ENCODE measurements around the gene KCNIP4. TPM values are rescaled to one million over a fixed set of nuclear protein-coding genes. Genes with fewer than 3 reads are reported as not detected.

Gene KCNIP4
- total and polyA plus RNA-seq, 10 donors: not detected

- H3K27ac ChIP-seq: no peak overlapping the region
- peaks cover 0 to 5% (median 0%) of the 10 kb centered on the region in 8 donors for H3K9me3 ChIP-seq
- H3K4me1 ChIP-seq: no peaks in the 10 kb centered on the region
- intact Hi-C loops (cut with DNase I; ENCODE audit: low total_unique reads): no loop called here
- H3K27me3 ChIP-seq (replicated peaks in 1 of 7): no peaks in the 10 kb centered on the region
- 92 to 99% (median 94%) methylated on average over 3 of the region's 3 CpGs for WGBS, 5 donors
- TF ChIP-seq, protein P1, sequence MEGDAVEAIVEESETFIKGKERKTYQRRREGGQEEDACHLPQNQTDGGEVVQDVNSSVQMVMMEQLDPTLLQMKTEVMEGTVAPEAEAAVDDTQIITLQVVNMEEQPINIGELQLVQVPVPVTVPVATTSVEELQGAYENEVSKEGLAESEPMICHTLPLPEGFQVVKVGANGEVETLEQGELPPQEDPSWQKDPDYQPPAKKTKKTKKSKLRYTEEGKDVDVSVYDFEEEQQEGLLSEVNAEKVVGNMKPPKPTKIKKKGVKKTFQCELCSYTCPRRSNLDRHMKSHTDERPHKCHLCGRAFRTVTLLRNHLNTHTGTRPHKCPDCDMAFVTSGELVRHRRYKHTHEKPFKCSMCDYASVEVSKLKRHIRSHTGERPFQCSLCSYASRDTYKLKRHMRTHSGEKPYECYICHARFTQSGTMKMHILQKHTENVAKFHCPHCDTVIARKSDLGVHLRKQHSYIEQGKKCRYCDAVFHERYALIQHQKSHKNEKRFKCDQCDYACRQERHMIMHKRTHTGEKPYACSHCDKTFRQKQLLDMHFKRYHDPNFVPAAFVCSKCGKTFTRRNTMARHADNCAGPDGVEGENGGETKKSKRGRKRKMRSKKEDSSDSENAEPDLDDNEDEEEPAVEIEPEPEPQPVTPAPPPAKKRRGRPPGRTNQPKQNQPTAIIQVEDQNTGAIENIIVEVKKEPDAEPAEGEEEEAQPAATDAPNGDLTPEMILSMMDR (IDR thresholded peaks at IDR 0.05 in 8 of 11, conservative IDR thresholded peaks at IDR 0.05 in 3 of 11): no peak
- TF ChIP-seq POLR2A (IDR thresholded peaks at IDR 0.05) (no peak), POLR2AphosphoS5 (IDR thresholded peaks at IDR 0.05) (no peak)
- H3K36me3 ChIP-seq: no peaks in the 10 kb centered on the region
- H3K4me3 ChIP-seq: no peak overlapping the region
- no peak for DNase-seq
These were observed 916.4 kb downstream of the KCNIP4 start for GRCh38 chr4:21032089-21032645.

DNA sequence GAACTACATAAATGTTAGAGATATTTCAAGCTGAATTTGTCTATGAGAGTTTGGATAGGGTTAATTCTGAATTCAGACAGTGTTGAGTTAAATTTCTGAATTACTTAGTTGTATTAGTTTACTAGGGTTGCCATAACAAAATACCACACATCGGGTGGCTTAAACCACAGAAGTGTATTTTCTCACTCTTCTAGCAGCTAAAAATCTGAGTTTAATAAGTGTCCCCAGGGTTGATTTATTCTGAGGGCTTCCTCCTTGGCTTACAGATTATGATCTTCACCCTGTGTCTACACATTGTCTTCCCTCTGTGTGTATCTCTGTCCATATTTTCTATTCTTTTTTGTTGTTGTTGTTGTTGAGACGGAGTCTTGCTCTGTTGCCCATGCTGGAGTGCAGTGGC is 929.8 kb downstream of the KCNIP4 start:
- Histone ChIP-seq H3K4me3 (no peak overlapping the region), H3K9me3 (peaks cover 0 to 27% (median 12%) of the 10 kb centered on the region in 8 donors), H3K36me3 (no peaks in the 10 kb centered on the region), H3K27ac (no peak overlapping the region), H3K27me3 (replicated peaks in 1 of 7) (no peaks in the 10 kb centered on the region), H3K4me1 (no peaks in the 10 kb centered on the region)
- intact Hi-C loops (cut with DNase I; ENCODE audit: low total_unique reads): no loop called here
- TF ChIP-seq POLR2A (IDR thresholded peaks at IDR 0.05) (no peak), POLR2AphosphoS5 (IDR thresholded peaks at IDR 0.05) (no peak)
- TF ChIP-seq, protein P1 (IDR thresholded peaks at IDR 0.05 in 8 of 11, conservative IDR thresholded peaks at IDR 0.05 in 3 of 11): no peak
- DNase-seq: no peak
- WGBS, 5 donors: 74 to 90% (median 78%) methylated on average over 2 of the region's 2 CpGs

- H3K27me3 ChIP-seq (replicated peaks in 1 of 7): no peaks in the 10 kb centered on the region
- 80 to 100% (median 90%) methylated on average over 1 of the region's 1 CpG for WGBS, 5 donors
- no peak for TF ChIP-seq POLR2AphosphoS5 (IDR thresholded peaks at IDR 0.05)
- TF ChIP-seq, protein P1 (IDR thresholded peaks at IDR 0.05 in 8 of 11, conservative IDR thresholded peaks at IDR 0.05 in 3 of 11): no peak
- TF ChIP-seq POLR2A (IDR thresholded peaks at IDR 0.05): no peak
These were observed 935.1 kb downstream of the KCNIP4 start for GRCh38 chr4:21013501-21013900.

DNA sequence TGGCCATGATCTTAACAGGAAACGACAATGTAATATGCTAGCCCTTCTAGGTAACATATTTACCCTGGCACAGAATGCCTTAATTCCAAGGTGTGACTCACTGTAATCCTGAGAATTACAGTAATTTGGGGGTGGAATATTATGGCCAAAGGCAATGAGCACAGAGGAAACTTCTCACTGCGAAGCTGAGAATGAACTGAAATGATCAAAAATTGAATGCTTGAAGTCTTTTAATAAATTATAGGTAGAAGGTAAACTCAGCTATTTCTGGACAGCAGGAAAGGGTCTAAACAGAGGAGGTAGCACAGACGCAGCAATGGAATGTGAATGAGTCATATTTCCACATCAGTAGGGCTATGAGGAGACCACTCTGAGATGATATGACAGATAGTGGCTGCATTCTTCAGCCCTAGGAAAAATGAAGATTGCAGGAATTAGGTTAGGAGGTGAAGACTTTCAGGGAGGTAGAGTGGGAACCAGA is 935.7 kb downstream of the KCNIP4 start:
- no peaks in the 10 kb centered on the region for H3K27me3 ChIP-seq (replicated peaks in 1 of 7)
- no peaks in the 10 kb centered on the region for H3K36me3 ChIP-seq

More at GRCh38 chr4:21013501-21013900, 935.1 kb downstream of the KCNIP4 start:
- intact Hi-C loops (cut with DNase I; ENCODE audit: low total_unique reads): no loop called here
- Histone ChIP-seq H3K27ac (no peak overlapping the region), H3K36me3 (no peaks in the 10 kb centered on the region), H3K4me1 (no peaks in the 10 kb centered on the region), H3K4me3 (no peak overlapping the region), H3K9me3 (peaks cover 0 to 15% (median 0%) of the 10 kb centered on the region in 8 donors)
- no peak for DNase-seq

More for the DNA sequence above, 935.7 kb downstream of the KCNIP4 start:
- H3K4me1 ChIP-seq: no peaks in the 10 kb centered on the region
- 67 to 79% (median 70%) methylated on average over 3 of the region's 3 CpGs for WGBS, 5 donors
- no peak overlapping the region for H3K4me3 ChIP-seq
- H3K27ac ChIP-seq: no peak overlapping the region
- TF ChIP-seq, protein P1 (IDR thresholded peaks at IDR 0.05 in 8 of 11, conservative IDR thresholded peaks at IDR 0.05 in 3 of 11): no peak
- TF ChIP-seq POLR2A (IDR thresholded peaks at IDR 0.05) (no peak), POLR2AphosphoS5 (IDR thresholded peaks at IDR 0.05) (no peak)
- intact Hi-C loops (cut with DNase I; ENCODE audit: low total_unique reads): no loop called here
- peaks cover 0 to 11% (median 0%) of the 10 kb centered on the region in 8 donors for H3K9me3 ChIP-seq
- DNase-seq: no peak
